Suprapubic skin (tissue), 4 donors: ENCODE results near the gene JUND.
"Not testable (repeated sequence)": the region's sequence is repeated elsewhere in the genome, so short reads cannot be mapped to it uniquely, and the experiment has no call there.

Experiments
- CTCF ChIP-seq, 2 donors: fragments of 200-600 bp in 1 of 2; fragments of 450-650 bp in 1 of 2; sonication (generic) in 1 of 2; IDR thresholded peaks; one replicate each; pipeline ENCODE4 v1.5.1; 2016 to 2019; ENCODE audit warnings: antibody characterized with exemption in 2 of 2, mild to moderate bottlenecking in 1 of 2, moderate library complexity in 1 of 2
- EP300 ChIP-seq: sonication (generic); formaldehyde crosslinking; IDR thresholded peaks from one replicate; pipeline ENCODE4 v1.6.1; 2017; ENCODE audit warnings: antibody characterized with exemption
- POLR2A ChIP-seq, 2 donors: fragments of 450-650 bp; IDR thresholded peaks; one replicate each; pipeline ENCODE4 v1.6.1; 2017; ENCODE audit warnings: antibody characterized with exemption in 2 of 2, mild to moderate bottlenecking in 2 of 2, moderate library complexity in 2 of 2
- POLR2AphosphoS5 ChIP-seq, 3 donors: sonication (generic); formaldehyde crosslinking; IDR thresholded peaks; one replicate each; pipeline ENCODE4 v1.6.1; 2017; ENCODE audit warnings: antibody characterized with exemption in 3 of 3

DNA sequence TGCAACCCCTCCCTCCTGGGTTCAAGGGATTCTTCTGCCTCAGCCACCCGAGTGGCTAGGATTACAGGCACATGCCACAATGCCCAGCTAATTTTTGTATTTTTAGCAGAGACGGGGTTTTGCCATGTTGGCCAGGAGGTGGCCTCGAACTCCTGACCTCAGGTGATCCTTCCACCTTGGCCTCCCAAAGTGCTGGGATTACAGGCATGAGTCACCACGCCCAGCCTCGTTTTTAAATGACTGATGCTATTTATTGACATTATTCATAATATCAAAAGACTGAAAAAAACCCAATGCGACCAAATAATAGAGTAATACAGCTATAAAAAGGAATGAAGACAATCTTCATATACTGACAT, 42.9 kb upstream of the JUND start:
- TF ChIP-seq POLR2AphosphoS5 (IDR thresholded peaks at IDR 0.05); CTCF (IDR thresholded peaks at IDR 0.05); EP300; POLR2A (IDR thresholded peaks at IDR 0.05): not testable (repeated sequence)
